ENCODE data around the gene DHH. TPM values are rescaled to one million over a fixed set of nuclear protein-coding genes. Genes with fewer than 3 reads are reported as not detected.

Gene DHH
- polyA plus RNA-seq, 2 of the 4 experiments (the other 2 are of a cell fraction): not detected

GRCh38 chr12:49133014-49133413 is 38.4 kb upstream of the DHH start:
- POLR2A ChIA-PET: interaction anchor here (0.7 to 3.4 kb wide), 3 partner anchors 63 to 103 kb away, joined by 4 to 45 read pairs (median 27); partner anchors contain the start of gene RHEBL1
- no peak for DNase-seq (ENCODE audit: low read depth in 1 of 2, low spot score in 1 of 2)
- TF ChIP-seq NFE2L2 (conservative IDR thresholded peaks at IDR 0.05; ENCODE audit: low read length) (no peak), RCOR1 (IDR thresholded peaks at IDR 0.05; ENCODE audit: low read depth, low read length) (no peak), MAZ (IDR thresholded peaks at IDR 0.05; ENCODE audit: borderline replicate concordance, low read depth, low read length) (no peak), BHLHE40 (IDR thresholded peaks at IDR 0.05; ENCODE audit: low read depth, low read length) (no peak), FOSB (CRISPR knock-in tag; IDR thresholded peaks at IDR 0.05) (no peak), EP300 (IDR thresholded peaks at IDR 0.05) (no peak), ZFP36 (IDR thresholded peaks at IDR 0.05; ENCODE audit: borderline replicate concordance, partially characterized antibody) (no peak), NPAS2 (CRISPR knock-in tag; IDR thresholded peaks at IDR 0.05; ENCODE audit: borderline replicate concordance) (no peak), MAX (IDR thresholded peaks at IDR 0.05) (no peak), CBX8 (IDR thresholded peaks at IDR 0.05) (no peak)
- Histone ChIP-seq H3K9me3 (no peaks in the 10 kb centered on the region), H3K27ac (peak overlapping the region in 1 of 2 experiments; percentile 27; a peak in 1 of 6 replicates), H3K4me1 (peaks cover 23% of the 10 kb centered on the region), H3K4me3 (no peak overlapping the region), H3K4me2 (peak overlapping the region; percentile 95)
- 85% methylated on average over 5 of the region's 5 CpGs for WGBS (ENCODE audit: missing lambda C conversion rate)
- FAIRE-seq: no peak
- ATAC-seq: no peak
- CTCF ChIA-PET: interaction anchor here (0.6 to 6.6 kb wide), 5 partner anchors 27 to 100 kb away, joined by 3 to 115 read pairs (median 25); partner anchors contain the start of genes DHH and LMBR1L

- CTCF ChIA-PET: interaction anchor here (0.9 to 6.6 kb wide), 11 partner anchors 8 to 133 kb away, joined by 3 to 115 read pairs (median 21); partner anchors contain the start of genes DHH, LMBR1L and TUBA1C
- H3K4me2 ChIP-seq: peak overlapping the region; percentile 95
- peak overlapping the region; percentile 93 for H3K4me3 ChIP-seq
- WGBS (ENCODE audit: missing lambda C conversion rate): 22% methylated on average over 9 of the region's 9 CpGs
- peak in 1 of 2 experiments; percentile 41 for DNase-seq (ENCODE audit: low read depth in 1 of 2, low spot score in 1 of 2)
- no peak for FAIRE-seq
- H3K9me3 ChIP-seq: no peaks in the 10 kb centered on the region
- no peak for TF ChIP-seq NFE2L2 (conservative IDR thresholded peaks at IDR 0.05; ENCODE audit: low read length)
- no peak for TF ChIP-seq RFX5 (IDR thresholded peaks at IDR 0.05)
- no peak for TF ChIP-seq ESRRA (IDR thresholded peaks at IDR 0.05; ENCODE audit: borderline replicate concordance, low read length)
- TF ChIP-seq ATOH8 (CRISPR knock-in tag; IDR thresholded peaks at IDR 0.05; ENCODE audit: low read depth): no peak
- no peak for TF ChIP-seq BHLHE40 (IDR thresholded peaks at IDR 0.05; ENCODE audit: low read depth, low read length)
- no peak for TF ChIP-seq CBX2 (IDR thresholded peaks at IDR 0.05; ENCODE audit: borderline replicate concordance, low read depth)
- TF ChIP-seq HES2 (IDR thresholded peaks at IDR 0.05): no peak
- TF ChIP-seq HOXB5 (CRISPR knock-in tag; IDR thresholded peaks at IDR 0.05): no peak
- TF ChIP-seq SREBF2 (IDR thresholded peaks at IDR 0.05): no peak
- no peak for TF ChIP-seq HEYL (CRISPR knock-in tag; IDR thresholded peaks at IDR 0.05)
- no peak for TF ChIP-seq RCOR1 (IDR thresholded peaks at IDR 0.05; ENCODE audit: low read depth, low read length)
- TF ChIP-seq ELK1 (IDR thresholded peaks at IDR 0.05; ENCODE audit: low read depth, low read length): no peak
- TF ChIP-seq ZFP36 (IDR thresholded peaks at IDR 0.05; ENCODE audit: borderline replicate concordance, partially characterized antibody): no peak
- TF ChIP-seq KDM1A (IDR thresholded peaks at IDR 0.05; ENCODE audit: low read depth): no peak
- no peak for TF ChIP-seq NR3C1 (IDR thresholded peaks at IDR 0.05)
- H3K4me1 ChIP-seq: peaks cover 27% of the 10 kb centered on the region
- peak overlapping the region; percentile 99 for H3K27ac ChIP-seq
- POLR2A ChIA-PET: interaction anchor here (0.8 to 3.4 kb wide), 17 partner anchors 18 to 160 kb away, joined by 3 to 66 read pairs (median 7); partner anchors contain the start of genes LMBR1L, PRKAG1, RHEBL1 and TUBA1A
- no peak; a peak in 1 of 6 replicates for ATAC-seq
Measured at GRCh38 chr12:49131894-49132461, 37.4 kb upstream of the DHH start.
